8988T (cell line): ENCODE data around the gene BEND6.
"Not testable (repeated sequence)": the region's sequence is repeated elsewhere in the genome, so short reads cannot be mapped to it uniquely, and the experiment has no call there.

Experiments used
- DNase-seq: peaks from one replicate; pipeline ENCODE4 v3.0.0; 2011

The BEND6 gene

DNA sequence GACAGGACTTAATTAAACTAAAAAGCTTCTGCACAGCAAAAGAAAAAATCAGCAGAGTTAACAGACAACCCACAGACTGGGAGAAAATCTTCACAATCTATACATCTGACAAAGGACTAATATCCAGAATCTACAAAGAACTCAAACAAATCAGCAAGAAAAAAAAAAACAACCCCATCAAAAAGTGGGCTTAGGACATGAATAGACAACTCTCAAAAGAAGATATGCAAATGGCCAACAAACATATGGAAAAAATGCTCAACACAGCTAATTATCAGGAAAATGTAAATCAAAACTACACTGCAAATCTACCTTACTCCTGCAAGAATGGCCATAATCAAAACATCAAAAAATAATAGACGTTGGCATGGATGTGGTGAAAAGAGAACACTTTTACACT, 89.2 kb downstream of the BEND6 start:
- DNase-seq: not testable (repeated sequence)

DNA sequence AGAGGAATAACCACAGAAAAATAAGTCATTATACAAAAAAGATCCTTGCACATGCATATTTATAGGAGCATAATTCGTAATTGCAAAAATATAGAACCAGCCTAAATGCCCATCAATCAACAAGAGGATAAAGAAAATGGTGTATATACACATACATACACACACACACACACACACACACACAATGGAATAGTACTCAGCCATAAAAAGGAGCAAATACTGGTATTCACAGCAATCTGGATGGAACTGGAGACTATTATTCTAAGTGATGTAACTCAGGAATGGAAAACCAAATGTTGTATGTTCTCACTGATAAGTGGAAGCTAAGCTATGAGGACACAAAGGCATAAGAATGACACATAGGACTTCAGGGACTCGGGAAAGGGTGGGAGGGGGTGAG, 89.7 kb downstream of the BEND6 start:
- no peak for DNase-seq

DNA sequence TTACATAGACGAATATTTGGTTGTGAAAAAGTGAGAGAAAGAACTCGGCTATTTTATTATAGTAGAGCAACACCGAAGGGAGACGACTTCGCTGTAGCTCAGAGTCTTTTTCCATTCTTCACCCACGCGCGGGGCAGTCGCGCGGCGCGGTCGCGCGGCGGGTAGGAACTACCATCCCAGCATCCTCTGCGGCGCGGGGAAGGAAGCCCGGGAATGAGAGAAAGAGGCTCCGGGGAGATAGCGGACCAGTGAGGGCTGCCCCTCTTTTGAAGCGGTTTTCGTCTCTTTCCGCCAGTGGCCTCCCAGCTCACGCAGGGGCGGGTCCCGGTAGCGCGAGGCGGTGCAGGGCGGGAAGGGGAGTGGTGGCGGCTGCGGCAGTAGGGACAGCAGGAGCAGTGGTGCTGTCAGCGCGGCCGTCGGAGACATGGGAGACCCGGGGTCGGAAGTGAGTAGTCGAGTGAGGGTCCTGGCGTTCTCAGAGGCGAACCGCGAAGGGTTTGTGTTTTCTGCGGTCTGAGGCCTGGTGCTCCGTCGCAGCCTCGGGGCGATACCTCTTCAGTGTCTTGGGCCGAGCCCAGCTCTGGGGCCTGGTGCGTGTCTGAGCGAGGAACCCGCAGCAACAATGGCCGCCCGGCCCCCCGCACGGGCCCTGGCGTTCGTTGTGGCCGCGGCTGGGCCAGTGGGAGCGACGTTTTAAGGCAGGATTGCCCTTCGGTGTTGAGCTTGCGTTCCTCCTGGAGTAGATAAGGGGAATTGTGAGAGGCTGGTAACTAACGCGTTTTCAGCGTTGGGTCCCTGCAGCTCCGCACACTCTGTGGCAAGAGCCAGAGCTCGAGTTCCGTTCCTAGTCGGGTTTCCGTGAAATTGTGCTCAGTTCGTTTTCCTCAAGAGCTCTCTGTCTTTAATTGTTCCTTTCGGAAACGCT, 91.7 kb downstream of the BEND6 start, which contains the start of gene KIAA1586:
TSS of gene KIAA1586 (plus strand) at position 362 of the 925 bp plus-strand sequence. CDS start at position 425, 63 bp downstream.
- peak; percentile 64 for DNase-seq

DNA sequence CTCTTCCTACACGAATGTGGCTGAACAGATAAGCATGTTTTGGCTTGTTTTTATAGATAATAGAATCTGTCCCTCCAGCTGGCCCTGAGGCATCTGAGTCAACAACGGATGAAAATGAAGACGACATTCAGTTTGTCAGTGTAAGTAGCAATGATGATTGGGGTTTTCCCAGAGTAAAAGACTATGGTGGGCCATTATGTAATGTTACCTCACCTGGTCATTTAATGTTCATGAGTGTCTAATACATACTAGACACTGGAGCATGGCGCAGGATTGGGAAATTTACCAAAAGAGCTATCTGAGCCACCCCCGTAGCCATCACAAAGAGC, 92.3 kb downstream of the BEND6 start:
- DNase-seq: not testable (repeated sequence)

DNA sequence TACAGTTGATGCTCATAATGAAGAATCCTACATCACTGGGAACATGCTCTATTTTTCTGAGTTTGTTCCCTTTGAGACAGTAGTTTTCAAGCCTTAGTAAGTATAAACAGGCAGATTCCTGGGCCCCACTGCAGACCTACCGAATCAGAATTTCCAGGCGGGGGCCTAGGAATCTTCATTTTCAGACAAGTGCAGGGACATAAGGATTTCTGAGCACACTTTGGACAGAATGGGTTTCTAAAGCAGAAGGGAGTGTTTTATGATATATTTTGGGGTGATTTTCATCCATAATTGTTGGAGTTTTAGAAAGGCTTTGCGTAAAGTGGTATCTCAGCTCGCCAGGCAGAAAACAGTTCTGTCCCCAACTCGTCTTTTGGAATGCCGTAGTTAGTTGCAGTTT, 93.0 kb downstream of the BEND6 start:
- DNase-seq: not testable (repeated sequence)

DNA sequence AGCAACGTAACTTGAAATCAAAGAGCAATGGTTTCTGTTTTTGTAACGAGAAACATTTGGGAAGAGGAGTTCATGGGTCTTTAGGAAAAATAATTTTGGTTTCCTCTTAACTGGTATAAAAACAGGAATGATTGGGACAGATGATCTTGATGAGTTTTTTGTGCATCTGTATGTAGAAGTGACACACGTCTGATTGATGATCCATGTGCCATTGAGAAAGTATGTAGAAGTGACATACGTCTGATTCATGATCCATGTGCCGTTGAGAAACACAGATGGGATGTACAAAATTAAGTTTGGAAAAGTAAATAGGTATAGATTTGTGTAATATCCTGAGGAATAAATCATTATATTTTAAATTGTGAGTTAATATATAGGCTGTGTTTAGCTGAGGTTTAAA, 93.7 kb downstream of the BEND6 start:
- no peak for DNase-seq

DNA sequence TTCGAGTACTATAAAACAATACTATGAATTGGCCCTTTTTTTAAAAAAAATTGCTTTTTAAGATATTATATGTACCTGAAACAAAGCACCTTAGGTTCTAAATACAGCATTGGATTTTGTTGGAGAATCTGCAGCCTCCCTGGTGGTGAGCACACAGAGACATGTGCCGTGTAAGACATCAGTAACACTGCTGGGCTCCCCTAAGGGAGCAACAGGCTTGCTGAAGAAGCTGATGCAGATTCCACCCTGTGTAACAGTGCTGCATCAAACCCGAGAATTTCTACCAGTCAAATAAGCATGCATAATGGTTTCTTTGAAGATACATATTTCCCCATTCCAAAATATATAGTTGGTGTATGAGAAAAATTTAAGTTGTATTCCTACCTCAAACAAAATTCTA, 108.9 kb downstream of the BEND6 start:
- DNase-seq: no peak

DNA sequence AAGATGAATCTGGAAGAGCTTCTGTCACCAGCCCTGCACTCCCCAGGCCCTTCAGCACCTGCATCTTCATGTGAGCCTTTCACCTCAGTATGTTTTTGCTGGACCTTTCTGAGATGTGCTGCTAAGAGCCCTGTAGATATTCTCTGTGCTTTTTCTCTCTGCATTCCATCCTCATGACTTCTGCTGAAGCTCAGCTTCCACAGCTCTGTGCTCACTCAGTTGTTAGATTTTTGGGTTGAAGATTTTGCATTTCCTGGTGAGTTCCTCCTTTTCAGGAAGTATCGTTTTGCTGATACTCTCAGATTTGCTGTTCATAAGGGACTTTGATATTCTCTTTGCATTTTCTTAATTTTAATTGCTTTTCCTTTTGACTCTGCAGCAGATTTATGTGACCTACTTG, 109.9 kb downstream of the BEND6 start:
- DNase-seq: no peak

DNA sequence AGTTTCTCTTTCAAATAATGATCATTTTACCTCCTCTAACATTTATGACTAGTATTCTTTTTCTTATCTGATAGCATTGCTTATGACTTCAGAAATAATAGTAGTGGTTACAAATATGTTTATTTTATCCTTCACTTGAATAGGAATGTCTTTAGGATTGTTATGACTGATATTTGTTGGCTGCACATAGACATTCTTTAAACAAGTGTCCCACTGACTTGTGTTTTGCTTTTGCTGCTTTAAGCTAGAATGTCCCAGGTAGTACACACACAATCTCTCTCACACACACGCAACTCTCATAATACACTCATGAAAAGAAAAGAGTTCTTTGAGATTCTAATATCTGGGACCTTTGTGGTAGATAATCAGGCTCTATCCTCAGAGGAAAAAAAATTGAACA, 113.2 kb downstream of the BEND6 start:
- no peak for DNase-seq

DNA sequence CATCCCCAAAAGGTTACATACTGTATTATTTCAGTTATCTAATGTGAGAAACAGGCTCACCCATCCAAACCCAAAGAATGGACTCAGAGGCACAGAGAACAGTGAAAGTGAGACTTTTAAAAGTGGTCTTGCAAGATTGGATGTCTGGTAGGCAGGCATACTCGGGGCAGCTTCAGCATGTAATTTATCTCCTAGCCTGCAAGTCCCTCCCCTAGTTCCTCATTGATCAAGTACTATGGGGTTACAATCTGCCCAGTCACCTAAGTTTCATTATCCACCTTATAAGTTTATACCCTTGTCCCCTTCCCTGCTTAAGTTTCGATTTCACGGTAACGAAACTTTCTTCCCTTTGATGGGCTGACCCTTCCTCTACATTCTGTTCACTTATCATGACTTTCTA, 114.3 kb downstream of the BEND6 start:
- DNase-seq: no peak

DNA sequence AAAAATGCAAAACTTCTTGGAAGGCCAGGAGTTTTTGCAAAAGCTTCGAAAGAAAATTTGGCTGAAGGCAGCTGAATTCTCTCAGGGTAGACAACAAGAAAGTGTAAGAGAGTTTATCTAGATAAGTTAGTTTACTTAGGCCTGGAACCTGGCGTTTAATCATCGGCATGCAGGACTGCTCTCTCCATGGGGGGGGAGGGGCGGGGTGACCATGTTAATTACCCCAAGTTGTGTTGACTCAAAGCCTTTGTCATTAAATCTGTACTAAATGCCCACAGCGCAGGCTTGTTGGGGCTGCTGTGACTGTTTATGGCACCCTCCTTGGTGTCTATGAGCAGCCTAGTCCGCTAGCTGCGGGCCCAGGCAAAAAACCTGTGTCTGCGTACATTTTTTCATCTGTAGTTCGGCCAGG, 115.0 kb downstream of the BEND6 start:
- DNase-seq: no peak

DNA sequence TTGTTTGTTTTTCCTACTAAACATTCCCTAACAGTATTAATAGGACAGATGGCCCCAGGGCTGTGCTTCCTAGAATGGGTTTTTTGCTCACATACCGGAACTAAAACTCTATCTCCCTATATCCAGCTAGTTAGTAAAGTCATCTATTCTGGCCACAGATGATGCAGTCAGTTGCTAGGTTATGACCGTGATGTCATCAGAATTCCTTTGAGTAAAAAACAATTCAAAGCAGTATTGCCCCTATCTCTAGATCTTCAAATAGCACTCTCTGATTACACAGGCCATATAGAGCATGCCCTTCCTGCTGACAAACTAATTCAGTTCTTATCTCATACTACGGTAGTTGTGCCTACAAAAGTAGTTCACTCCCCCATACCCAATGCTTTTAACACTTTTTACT, 117.2 kb downstream of the BEND6 start:
- no peak for DNase-seq

DNA sequence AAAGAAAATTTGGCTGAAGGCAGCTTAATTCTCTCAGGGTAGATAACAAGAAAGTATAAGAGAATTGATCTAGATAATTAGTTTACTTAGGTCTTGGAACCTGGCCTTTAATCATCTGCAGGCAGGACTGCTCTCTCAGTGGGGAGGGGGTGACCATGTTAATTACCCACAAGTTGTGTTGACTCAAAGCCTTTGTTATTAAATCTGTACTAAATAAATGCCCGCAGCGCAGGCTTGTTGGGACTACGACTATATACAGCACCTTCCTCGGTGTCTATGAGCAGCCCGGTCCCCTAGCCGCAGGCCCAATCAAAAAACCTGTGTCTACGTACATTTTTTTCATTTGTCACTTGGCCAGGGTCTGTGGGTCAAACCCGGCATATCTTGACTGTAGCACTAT, 119.5 kb downstream of the BEND6 start:
- DNase-seq: no peak

DNA sequence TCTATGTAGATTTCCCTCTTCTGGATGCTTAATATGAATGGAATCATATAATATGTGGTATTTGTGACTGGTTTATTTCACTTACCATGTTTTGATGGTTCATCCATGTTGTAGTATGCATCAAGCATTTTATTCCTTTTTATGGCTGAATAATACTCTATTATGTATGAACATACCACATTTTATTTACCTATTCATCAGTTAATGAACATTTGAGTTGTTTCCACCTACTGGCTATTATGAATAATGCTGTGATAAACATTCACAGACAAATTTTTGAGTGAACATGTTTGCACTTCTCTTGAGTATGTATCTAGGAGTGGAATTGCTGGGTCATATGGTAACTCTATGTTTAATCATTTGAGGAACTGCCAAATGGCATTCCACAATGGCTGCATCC, 120.2 kb downstream of the BEND6 start:
- DNase-seq: no peak
